ENCODE results near the gene GGT6. TPM values are rescaled to one million over a fixed set of nuclear protein-coding genes. Genes with fewer than 3 reads are reported as not detected.

The GGT6 gene
- total and polyA plus RNA-seq, 2 of the 13 experiments (the other 11 are each of a cell fraction or from before 2014, with no cell fraction given), result 0.16 to 0.80 TPM

GRCh38 chr17:4534515-4534914, 25.9 kb downstream of the GGT6 start (continued):
- no peak for TF ChIP-seq TRAFD1 (CRISPR knock-in tag; IDR thresholded peaks at IDR 0.05; ENCODE audit: borderline replicate concordance)
- no peak for TF ChIP-seq THAP7 (CRISPR knock-in tag; IDR thresholded peaks at IDR 0.05)
- no peak for TF ChIP-seq SPEN (CRISPR knock-in tag; IDR thresholded peaks at IDR 0.05; ENCODE audit: low read depth)
- TF ChIP-seq ZNF678 (CRISPR knock-in tag; IDR thresholded peaks at IDR 0.05), result no peak
- TF ChIP-seq ZNF775 (CRISPR knock-in tag; IDR thresholded peaks at IDR 0.05; ENCODE audit: borderline replicate concordance), result no peak
- no peak for TF ChIP-seq MTA3 (CRISPR knock-in tag; IDR thresholded peaks at IDR 0.05)
- TF ChIP-seq PRDM15 (CRISPR knock-in tag; IDR thresholded peaks at IDR 0.05), result no peak
- TF ChIP-seq ZNF362 (CRISPR knock-in tag; IDR thresholded peaks at IDR 0.05; ENCODE audit: borderline replicate concordance), result no peak
- TF ChIP-seq REST (IDR thresholded peaks at IDR 0.05; ENCODE audit: borderline replicate concordance in 1 of 2, low read depth in 1 of 2, low read length in 2 of 2), result no peak
- TF ChIP-seq AGO2 (optimal IDR thresholded peaks at IDR 0.05; ENCODE audit: low read depth, low read length), result peak; percentile 69
- no peak for TF ChIP-seq ZNF598 (CRISPR knock-in tag; IDR thresholded peaks at IDR 0.05; ENCODE audit: borderline replicate concordance)
- TF ChIP-seq MXI1 (IDR thresholded peaks at IDR 0.05; ENCODE audit: borderline replicate concordance, low read depth, low read length), result no peak
- TF ChIP-seq ZNF331 (CRISPR knock-in tag; IDR thresholded peaks at IDR 0.05), result no peak
